NCI-H69 (cell line): Measurements from ENCODE around the gene RPL10.
"Not testable (repeated sequence)": the region's sequence is repeated elsewhere in the genome, so short reads cannot be mapped to it uniquely, and the experiment has no call there.

ENCODE experiments used
- DNase-seq: peaks from one replicate; lab custom pipeline; 2025; lab: John Stamatoyannopoulos, UW

RPL10 gene

DNA sequence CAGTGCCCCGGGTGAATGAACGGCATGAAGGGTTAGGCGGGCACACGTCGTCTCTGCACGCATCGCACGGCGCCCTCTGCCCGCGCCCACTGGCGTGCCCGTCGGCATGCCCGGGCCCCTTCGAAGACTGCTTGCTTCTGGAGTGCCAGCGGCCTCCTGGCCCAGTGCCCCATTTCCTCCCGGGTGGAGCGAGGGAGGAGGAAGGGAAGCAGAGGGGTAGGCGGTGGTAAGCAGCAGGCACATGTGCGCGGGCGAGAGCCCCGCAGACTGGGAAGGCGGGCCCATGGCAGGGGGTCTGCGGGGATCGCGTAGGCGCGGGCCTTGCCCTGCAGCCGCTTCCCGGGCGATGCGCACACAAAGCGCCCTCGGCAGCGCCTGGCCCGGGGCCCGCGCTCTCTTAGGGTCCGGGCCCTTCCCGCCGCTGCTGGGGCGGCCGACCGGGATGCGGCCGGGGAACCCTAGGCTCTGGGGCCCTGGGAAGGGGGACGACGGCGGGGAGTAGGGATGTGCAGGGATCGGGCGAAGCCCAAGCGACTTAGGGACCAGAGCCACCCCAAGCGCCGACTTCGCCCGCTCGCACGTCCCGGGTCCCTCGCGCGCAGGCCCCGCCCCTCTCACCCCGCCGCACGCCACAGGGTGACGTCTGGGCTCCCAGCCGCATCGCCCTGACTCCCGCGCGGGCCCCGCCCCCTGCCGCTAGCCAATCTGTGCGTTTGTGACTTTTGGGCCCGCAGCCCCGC, 19.9 kb upstream of the RPL10 start:
- peak; percentile 72 for DNase-seq

GRCh38 chrX:154378799-154379568, 19.2 kb upstream of the RPL10 start, which contains the start of gene EMD:
TSS of gene EMD (plus strand) at chrX:154379295. CDS start at chrX:154379485, 190 bp downstream.
- peak; percentile 99 for DNase-seq

DNA sequence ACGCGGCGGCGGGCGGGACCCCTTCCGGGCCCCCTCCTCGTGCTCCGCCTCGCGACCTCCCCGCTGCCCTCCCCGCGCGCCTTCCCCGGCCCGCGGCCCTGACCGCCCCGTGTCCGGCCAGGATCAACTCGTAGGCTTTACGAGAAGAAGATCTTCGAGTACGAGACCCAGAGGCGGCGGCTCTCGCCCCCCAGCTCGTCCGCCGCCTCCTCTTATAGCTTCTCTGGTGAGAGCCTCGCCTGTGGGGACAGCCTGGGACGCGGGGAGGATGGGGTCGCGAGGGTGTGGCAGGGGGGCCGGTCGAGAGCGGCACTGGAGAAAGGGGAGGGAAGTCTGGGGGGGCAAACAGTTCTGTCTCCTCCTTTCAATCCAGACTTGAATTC, 18.6 kb upstream of the RPL10 start:
- DNase-seq = no peak

- DNase-seq = no peak
Observed at GRCh38 chrX:154380153-154380552, 18.0 kb upstream of the RPL10 start.

- no peak for DNase-seq
Observed at GRCh38 chrX:154380787-154381186, 17.4 kb upstream of the RPL10 start.

DNA sequence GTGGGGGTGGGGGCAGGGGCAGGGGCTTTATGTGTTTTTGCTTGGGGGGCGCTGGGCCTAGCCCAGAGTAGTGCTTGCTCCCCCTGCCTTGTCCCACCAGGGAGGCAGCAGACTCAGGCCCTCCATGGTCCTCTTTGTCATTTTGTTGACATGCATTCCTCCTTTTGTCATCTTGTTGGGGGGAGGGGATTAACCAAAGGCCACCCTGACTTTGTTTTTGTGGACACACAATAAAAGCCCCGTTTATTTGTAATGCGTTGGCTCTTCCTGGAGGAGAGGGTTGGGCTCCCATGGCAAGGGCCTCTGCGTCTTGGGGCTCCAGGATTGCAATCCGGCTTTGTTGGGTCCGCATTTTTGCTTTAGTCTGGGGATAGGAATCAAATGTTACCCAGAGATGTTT, 16.9 kb upstream of the RPL10 start:
- DNase-seq = no peak

DNA sequence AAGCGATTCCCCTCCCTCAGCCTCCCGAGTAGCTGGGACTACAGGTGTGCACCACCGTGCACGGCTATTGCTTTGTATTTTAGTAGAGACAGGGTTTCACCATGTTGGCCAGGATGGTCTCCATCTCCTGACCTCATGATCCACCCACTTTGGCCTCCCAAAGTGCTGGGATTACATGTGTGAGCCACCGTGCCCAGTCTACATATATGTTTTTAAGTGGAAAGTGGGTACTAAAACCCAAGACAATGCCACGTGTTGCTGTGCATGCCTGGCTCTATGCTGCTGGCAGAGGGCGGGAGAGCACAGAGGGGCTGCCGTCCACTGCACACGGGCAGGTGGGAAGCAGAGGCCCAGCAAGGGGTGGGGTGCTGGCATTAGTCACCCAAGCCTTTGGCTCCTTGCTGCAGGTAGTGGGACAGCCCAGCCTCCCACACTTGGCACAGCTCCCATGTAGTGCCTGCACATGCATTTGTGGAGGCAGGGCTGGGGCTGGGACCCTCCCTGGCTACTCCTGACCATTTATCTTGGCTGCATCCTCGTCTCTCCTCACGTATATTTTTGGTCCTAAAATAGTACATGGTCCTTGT, 15.6 kb upstream of the RPL10 start:
- DNase-seq = no peak

DNA sequence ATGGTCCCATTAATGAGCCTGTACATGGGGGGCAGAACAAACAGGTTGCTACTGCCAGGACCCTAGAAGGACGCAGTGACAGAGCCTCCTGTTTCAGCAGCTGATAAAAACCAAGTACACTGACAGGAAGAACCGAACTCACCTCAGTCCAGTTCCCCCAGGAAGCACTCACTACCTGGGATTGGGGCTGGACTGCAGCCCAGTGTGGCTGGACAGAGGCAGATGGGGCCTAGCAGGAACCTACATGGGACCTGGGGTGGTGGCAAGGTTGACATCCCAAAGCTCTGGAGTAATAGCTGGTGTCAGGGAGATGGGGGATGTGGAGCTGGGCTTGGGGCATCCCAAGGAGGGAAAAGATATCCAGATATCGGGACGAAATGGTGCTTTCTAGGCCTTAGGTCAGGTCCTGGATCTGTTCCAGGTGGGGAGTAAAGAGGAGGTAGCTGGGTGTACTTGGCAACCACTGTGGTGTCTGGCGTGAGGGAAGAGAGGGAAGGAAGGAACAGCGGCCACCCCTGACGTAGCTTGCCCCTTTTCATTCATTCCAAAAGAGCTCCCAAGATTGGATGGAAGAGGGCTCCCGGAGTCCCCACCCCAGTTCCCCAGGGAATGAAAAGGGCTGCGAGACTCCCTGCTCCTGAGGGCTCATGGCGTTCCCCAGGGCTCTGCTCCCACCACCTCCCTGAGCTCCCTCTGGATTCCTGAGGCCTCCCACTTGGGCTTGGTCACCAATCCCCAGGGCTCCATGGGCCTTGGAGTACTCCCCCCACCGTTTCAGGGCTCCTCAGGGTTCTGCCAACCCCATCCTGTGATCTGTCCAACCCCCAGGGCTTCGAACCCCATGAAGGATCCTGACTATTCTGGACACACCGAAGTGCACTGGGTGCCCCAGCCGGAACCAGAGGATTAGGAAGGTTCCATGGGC, 14.6 kb upstream of the RPL10 start:
- no peak for DNase-seq

- no peak for DNase-seq
Observed at GRCh38 chrX:154384284-154384892, 13.8 kb upstream of the RPL10 start.

DNA sequence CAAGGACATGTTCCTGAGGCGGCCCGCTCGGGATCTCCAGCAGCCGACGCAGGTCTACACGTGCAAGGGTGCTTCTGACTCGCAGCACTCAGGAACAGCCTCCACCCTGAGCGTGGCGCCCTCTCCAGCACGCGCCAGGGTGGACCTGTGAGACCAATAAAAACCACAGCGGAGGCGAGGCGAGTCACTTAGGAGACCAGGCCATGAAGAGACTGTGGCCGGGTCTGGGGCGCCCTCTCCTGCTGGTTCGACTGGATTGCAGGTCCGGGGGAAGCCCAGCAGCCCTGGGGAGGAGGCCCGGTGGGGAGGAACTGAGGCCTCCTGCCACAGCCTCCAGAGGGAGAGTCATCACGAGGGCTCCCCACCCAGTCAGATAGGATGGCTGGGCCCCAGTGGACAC, 10.1 kb upstream of the RPL10 start:
- not testable (repeated sequence) for DNase-seq

GRCh38 chrX:154388649-154389048, 9.5 kb upstream of the RPL10 start:
- DNase-seq = not testable (repeated sequence)

DNA sequence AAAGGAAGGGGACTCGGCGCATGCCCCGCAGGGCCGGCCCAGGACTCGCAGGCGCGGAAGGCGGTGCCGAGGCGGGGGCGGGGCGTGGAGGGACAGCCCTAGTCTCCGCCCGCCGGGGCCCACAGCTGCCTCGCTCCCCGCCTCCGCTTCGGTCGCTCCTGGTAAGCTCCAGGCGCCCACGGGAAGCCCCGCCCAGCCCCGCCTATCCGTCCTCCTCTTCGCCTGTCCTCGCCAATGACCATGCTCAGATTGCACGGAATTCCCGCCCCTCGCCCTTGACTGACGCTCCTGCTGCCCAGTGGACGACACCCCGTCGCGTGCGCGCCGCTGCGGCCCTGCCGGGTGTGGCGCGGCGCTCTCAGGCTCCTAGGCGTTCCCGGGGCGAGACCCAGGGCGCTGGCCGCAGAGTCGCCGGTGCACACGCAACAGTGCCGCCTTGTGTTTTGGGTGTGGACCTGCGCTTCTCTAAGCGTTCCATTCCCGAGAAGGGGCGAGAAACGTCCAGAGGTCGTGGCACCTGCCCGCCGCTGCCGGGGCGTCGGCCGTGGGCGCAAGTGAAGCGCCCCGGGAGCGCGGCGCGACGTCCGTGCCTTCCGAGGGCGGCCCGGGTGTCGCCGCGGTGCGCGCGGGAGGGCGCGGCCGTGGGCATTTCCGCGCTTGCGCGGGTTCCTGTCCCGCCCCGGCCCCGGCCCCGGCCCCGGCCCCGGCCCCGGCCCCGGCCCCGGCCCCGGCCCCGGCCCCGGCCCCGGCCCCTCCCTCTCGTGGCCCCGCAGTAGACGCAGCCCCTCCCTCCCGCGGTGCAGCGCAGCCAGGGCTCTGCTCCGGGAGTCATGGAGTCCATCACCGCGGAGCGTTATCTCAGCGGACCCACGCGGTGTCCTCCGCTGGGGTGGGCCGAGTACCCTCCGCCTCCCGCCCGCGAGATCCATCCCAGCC, 8.1 kb upstream of the RPL10 start:
- DNase-seq = not testable (repeated sequence)

DNA sequence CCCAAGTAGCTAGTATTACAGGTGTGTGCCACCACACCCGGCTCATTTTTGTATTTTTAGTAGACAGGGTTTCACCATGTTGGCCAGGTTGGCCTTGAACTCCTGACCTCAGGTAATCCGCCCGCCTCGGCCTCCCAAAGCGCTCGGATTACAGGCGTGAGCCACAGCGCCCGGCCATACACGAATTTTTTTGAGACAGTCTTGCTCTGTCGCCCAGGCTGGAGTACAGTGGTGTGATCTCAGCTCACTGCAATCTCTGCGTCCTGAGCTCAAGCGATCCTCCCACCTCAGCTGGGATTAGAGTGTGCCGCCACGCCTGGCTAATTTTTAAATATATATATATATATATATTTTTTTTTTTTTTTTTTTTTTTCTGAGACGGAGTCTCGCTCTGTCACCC, 1.8 kb upstream of the RPL10 start:
- DNase-seq = not testable (repeated sequence)

GRCh38 chrX:154396973-154397887, 947 bp upstream of the RPL10 start:
- DNase-seq = peak; percentile 76

GRCh38 chrX:154398668-154399526, 720 bp downstream of the RPL10 start:
- DNase-seq = peak; percentile 81

DNA sequence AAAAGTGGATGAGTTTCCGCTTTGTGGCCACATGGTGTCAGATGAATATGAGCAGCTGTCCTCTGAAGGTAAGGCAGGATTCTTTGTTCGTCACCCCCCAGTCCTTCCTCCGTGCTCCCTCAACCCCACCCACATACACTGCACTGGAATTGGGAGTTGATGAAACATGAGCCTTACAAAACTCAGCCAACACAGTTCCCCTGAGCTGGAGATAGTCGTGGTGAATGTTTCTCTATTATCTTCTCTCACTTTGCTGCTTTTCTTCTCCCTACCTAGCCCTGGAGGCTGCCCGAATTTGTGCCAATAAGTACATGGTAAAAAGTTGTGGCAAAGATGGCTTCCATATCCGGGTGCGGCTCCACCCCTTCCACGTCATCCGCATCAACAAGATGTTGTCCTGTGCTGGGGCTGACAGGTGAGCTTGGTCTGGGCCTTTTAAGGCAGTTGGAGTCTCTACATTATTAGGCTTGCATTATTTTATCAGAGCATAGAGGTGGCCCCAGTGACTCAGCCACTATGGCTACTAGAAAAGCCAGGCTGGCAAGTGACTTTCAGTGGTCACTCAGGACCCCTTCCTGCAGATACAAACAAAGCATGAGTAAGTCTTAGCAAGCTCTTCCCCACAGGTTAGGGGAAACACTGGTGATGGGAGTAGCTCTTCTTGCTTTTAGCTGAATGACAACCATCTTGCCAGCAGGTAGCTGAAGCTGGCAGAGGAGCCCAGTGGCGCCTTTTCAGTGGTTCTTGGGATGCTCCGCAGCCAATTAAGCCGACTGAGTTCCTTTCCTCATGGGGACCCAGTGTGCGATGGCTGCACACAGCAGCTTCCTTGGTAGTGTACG, 1.6 kb downstream of the RPL10 start:
- no peak for DNase-seq

- DNase-seq = not testable (repeated sequence)
Observed at GRCh38 chrX:154400369-154400817, 2.2 kb downstream of the RPL10 start.
